Stimulated activated CD8-positive, alpha-beta memory T cell treated with anti-CD3 and anti-CD28 coated beads, Interleukin-15, amount 100 ng/mL, for 4 hours (primary cell): ENCODE measurements around the gene PDE2A.
A peak's percentile ranks its signal among the peaks of the same experiment; 100 is the strongest.

Experiments
- DNase-seq, 2 donors: peaks; one replicate each; pipeline ENCODE4 v3.0.0-alpha.2; 2020; ENCODE audit warnings: low read depth in 2 of 2

Gene PDE2A

DNA sequence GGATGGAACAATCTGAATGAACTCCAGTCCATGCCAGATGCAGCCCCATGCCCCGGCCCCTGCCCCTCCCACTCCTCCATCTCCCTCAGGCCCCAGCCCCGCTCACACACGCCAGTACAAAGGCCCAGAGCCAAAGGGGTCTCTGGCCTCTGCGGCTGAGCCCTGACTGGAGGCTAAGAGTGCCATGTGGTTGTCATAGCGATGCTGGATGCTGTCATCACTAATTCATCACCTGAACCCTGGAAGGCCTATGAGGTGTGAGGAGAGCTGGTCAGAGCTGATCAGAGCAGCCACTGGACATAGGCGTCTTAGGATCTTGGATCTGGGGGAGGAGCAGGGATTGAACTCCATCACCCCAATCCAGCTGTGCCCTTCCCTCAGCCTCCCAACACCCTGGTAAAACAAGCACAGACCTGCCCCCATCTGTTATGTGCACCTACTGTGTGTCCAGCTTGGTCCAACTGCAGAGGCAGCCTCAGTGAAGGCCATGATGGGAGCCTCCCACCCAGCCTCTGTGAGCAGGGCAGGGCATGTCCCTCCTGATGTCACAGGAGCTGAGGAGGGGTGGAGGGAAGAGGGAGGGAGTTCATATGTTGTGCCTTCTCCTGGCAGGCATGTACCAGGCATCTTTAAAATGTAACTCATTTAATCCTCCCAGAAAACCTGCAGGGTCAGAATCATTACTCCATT lies 16.7 kb downstream of the PDE2A start:
- no peak for DNase-seq

DNA sequence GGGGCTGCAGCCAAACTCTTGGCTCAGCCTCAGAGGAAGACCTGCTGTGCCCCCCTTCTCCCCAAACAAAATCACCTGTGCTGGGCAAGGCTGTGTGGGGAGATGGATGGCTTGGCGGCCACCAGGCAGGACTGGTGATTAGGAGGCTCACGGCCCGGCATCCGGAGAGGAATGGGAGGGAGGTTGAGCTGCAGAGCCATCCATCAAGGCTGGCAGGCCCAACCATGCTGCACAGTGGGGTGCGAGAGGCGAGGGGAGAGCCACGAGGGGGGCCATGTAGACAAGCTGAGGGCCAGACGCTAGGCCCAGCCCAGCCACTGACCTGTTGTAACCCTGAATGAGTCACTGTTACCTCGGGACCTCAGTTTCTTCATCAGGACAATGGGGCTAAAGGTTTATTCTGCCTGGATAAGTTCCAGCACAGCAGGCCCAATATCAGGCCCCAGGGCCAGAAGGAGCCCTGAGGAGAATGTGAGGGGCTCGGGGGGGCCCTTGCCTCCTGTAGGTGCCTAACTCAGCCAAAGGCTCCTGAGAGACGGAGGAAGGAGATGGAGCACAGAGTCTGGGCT lies 18.2 kb downstream of the PDE2A start:
- no peak for DNase-seq

- no peak for DNase-seq
These were observed 19.2 kb downstream of the PDE2A start for GRCh38 chr11:72655014-72655413.

- no peak for DNase-seq
These were observed 20.6 kb downstream of the PDE2A start for GRCh38 chr11:72653649-72654048.

GRCh38 chr11:72652873-72653630 lies 21.2 kb downstream of the PDE2A start:
- DNase-seq = no peak

DNA sequence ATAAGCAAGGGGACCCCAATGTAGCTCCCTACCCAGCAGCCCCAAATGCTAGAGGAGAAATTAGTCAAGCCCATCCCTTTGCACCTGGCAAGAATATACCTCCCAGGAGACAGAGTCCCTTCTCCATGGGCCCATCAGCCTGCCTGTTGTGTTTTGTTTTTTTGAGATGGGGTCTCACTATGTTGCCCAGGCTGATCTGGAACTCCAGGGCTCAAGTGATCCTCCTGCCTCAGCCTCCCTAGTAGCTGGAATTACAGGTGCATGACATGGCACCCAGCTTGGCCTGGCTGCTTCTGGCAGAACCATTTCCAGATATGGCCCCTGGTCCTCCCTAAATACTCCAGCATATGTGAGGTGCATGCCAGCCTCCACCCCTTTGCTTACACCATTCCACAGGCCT lies 22.1 kb downstream of the PDE2A start:
- no peak for DNase-seq

DNA sequence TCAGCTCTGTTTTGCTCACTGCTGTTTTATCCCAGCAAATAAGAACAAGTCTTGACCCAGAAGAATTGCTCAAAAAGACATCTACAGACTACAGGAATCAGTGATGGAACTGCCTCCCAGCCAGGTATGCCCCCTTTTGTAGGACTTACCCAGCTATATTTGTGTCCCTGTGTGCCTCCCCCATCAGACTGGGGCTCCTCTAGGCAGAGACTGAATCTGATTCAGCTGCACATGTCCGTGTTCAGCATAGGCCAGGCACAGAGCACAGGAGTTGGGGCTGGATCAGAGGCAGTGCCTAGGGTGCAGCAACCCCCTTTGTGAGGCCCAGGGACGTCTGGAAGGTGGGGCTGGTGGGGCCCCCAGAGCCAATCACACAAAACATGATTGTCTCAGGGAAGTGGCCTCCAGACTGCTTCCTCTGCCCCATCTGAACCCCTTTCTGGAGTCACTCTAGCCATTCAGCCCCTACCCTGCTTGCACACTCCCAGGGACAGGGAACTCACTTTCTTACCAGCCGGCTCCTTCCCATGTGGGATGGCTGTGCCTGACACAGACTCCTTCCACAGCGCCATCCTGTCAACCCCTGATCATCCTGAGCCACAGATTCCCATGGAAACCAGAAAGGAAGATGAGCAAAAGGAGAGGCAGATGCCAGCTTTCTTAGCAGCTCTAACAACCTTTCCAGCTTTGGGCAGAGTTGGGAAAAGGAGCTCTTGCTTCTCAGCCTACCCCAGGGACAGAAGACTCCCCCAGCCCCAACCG lies 24.8 kb downstream of the PDE2A start:
- DNase-seq = no peak

- no peak for DNase-seq
These were observed 25.7 kb downstream of the PDE2A start for GRCh38 chr11:72648384-72649136.

DNA sequence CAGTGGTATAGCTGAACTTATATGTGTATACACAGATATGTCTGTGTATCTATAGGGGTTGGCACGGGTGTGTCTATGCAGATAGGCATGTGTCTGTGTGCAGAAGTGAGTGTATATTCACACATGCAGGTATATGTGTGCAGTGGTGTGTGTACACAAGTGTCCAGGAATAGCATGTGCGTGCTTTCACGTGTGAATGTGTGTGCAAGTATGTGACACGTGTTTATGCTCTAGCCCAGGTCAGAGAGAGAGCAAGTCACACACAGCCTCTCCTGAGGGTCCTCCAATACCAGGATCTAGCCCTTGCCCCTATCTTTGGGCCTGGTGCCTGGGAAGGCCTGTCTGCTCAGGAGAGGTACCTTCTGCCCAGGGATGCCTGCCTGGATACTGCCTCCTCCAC lies 26.3 kb downstream of the PDE2A start:
- no peak for DNase-seq

GRCh38 chr11:72646472-72646871 lies 27.8 kb downstream of the PDE2A start:
- DNase-seq = no peak

GRCh38 chr11:72646024-72646423 lies 28.2 kb downstream of the PDE2A start:
- DNase-seq = no peak

- DNase-seq = no peak
These were observed 30.7 kb downstream of the PDE2A start for GRCh38 chr11:72643547-72643946.

- peak; percentile 7 to 42 for DNase-seq
These were observed 31.2 kb downstream of the PDE2A start for GRCh38 chr11:72642884-72643522.

GRCh38 chr11:72642043-72642883 lies 32.0 kb downstream of the PDE2A start:
- DNase-seq = no peak

DNA sequence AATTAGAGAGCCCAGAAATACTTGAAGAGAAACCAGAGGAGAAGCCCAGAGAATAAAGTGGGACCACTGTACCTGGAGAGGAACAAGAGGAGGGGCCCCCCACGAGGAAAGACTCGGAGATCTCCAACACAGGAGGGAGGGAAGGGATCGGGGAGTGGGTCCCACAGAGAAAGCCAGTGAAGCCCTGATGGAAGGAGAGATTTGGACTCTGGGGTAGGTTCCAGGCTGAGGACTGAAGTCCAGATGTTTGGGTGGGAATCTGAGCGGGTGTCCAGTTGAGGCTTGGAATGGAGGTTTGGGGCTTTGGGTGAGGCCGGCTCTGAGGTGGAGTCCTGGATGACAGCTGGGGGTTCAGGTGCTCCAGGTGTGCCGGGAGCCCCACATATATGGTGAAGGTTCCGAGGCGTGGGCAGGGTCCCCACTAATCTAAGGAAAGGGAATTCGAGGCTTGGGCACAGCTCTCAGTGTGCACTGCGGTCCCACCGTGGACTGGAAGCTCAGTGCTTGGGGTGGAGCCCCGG lies 32.6 kb downstream of the PDE2A start:
- DNase-seq = no peak

DNA sequence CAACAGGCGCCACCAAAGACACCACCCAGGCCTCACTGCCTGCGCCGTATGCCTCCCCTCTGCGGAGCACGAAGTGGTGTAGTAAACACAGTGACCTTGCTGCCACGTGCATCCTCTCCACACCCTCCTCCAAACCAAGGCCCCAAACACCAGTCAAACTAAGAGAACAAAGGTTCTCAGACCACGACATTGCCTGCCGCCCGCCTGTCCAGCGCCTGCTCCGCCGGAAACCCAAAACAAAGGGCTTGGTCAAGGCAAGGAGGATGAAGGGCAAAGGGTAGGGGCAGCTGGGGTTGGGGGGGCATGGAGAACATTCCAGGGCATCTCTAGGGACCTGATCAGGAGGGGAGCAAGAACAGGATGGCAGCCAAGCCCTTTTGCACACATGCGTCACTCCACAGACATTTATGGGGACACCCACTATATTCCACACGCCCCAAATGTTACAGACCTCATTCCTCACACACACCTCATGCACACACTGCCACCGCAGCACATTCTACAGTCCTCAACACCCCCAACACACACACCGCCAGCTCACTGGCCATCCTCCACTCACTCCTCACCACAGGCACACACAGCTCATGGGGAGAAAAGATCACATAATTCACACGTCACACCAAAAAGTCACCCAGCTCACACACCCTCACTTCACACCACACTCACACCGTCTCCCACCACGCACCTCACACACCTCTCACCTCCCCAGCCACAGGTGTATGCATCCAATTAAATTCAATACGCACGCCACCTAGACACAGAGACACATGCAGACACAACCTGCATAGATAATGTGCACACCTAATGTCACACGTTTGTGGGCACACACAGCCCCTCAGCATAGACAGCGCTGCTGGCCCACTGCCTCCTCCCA lies 34.5 kb downstream of the PDE2A start:
- no peak for DNase-seq

- DNase-seq = no peak
These were observed 36.3 kb downstream of the PDE2A start for GRCh38 chr11:72637926-72638325.

- DNase-seq = no peak
These were observed 37.0 kb downstream of the PDE2A start for GRCh38 chr11:72637198-72637597.

DNA sequence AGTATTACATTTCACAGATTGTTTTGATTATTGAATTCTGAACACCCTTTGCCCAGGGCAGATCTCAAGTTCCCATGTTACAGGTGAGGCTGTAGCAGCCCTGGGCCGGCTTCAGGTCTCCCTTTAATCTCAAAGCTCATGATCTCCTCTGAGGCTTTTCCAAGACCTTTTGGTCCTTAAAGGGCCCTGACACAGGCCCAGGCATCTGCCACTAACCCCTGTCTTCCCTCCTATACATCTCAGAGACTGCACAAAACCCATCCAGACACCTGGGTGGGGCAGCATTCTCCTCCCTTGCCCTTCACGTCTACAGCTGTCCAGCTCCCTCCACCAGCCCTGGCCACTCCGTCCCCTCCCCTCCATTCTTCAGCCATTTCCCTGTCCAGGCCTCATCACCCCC lies 37.8 kb downstream of the PDE2A start:
- no peak for DNase-seq
